Lung (tissue), 12 donors: Measurements from ENCODE around the gene ITK. TPM values are rescaled to one million over a fixed set of nuclear protein-coding genes. Genes with fewer than 3 reads are reported as not detected.
A peak's percentile ranks its signal among the peaks of the same experiment; 100 is the strongest.

Experiments
- ATAC-seq: fragments of 200-7000 bp; cut with Tn5 transposase; one replicate; pipeline ENCODE4 v1.9.1; 2020; ENCODE audit warnings: moderate number of reproducible peaks; ENCODE audit not compliant: insufficient read depth, low FRiP score
- DNase-seq, 3 donors: peaks; one replicate each; pipeline ENCODE4 v3.0.0-alpha.2; 2013 to 2017
- H3K27ac ChIP-seq, 2 donors: one replicate each; pipeline ENCODE4 v1.5.1; 2013; ENCODE audit warnings: mild to moderate bottlenecking in 2 of 2, moderate library complexity in 2 of 2, control low read depth in 1 of 2, inconsistent platforms in 1 of 2, low read depth in 1 of 2, low read length in 1 of 2
- H3K27me3 ChIP-seq, 3 donors: one replicate each; pipeline ENCODE4 v1.5.1; 2013; ENCODE audit warnings: low read length in 2 of 3; ENCODE audit not compliant: control insufficient read depth in 3 of 3, insufficient read depth in 3 of 3
- H3K36me3 ChIP-seq, 4 donors: one replicate each; pipeline ENCODE4 v1.5.1; 2013; ENCODE audit warnings: low read length in 4 of 4, mild to moderate bottlenecking in 1 of 4, moderate library complexity in 1 of 4; ENCODE audit not compliant: control insufficient read depth in 4 of 4, insufficient read depth in 4 of 4
- H3K4me1 ChIP-seq, 5 donors: one replicate each; pipeline ENCODE4 v1.5.1; 2013; ENCODE audit warnings: low read length in 5 of 5, mild to moderate bottlenecking in 2 of 5, moderate library complexity in 1 of 5; ENCODE audit not compliant: control insufficient read depth in 5 of 5, insufficient read depth in 5 of 5
- H3K4me3 ChIP-seq: one replicate; pipeline ENCODE4 v1.5.1; 2013; ENCODE audit warnings: mild to moderate bottlenecking, control low read depth, moderate library complexity
- H3K9ac ChIP-seq, 2 donors: one replicate each; pipeline ENCODE4 v1.5.1; 2013; ENCODE audit warnings: low read length in 2 of 2, control low read depth in 1 of 2; ENCODE audit not compliant: insufficient read depth in 1 of 2
- H3K9me3 ChIP-seq, 4 donors: one replicate each; pipeline ENCODE4 v1.5.1; 2013; ENCODE audit warnings: low read length in 3 of 4, mild to moderate bottlenecking in 1 of 4, moderate library complexity in 1 of 4; ENCODE audit not compliant: control insufficient read depth in 4 of 4, insufficient read depth in 3 of 4
- CTCF ChIP-seq: IDR thresholded peaks from 2 replicates; pipeline ENCODE4 v1.5.1; 2012; ENCODE audit warnings: mild to moderate bottlenecking; ENCODE audit errors: control extremely low read depth, extremely low read depth
- WGBS, 2 donors: extraction: QIAGEN DNeasy Blood & Tissue Kit; methylation state at CpG; one replicate each; pipeline ENCODE4 v1.1.7; 2013; 5-methylcytosine and 5-hydroxymethylcytosine counted together
- polyA plus RNA-seq, 2 donors: library from polyadenylated mRNA; stranded (reverse); fragments of 200-250 nt; gene quantifications; one replicate each; pipeline ENCODE4 v1.2.1, GENCODE V29; 2013
- total RNA-seq, 2 donors: library from RNA; depleted of rRNA in 1 of 2; stranded (reverse); fragments of >200 nt in 1 of 2; gene quantifications; one replicate each; pipeline ENCODE4 v1.2.1, GENCODE V29; 2014 to 2021
- donor health status: control.
- donor health status: control.
- donor health status: Bipolar disorder and iron deficiency.
- donor health status: healthy.
- donor health status: DM: yes; HTN: yes; CAD: no.

ITK gene
- total and polyA plus RNA-seq, 4 donors, result 0.91 to 3.4 (median 2.8) TPM

GRCh38 chr5:157266286-157267007 lies 85.8 kb downstream of the ITK start:
- H3K4me1 ChIP-seq, result peaks cover 2 to 15% (median 8%) of the 10 kb centered on the region in 5 donors
- peak overlapping the region; percentile 64 for H3K4me3 ChIP-seq
- peak; percentile 13 to 43 (median 29) for DNase-seq

GRCh38 chr5:157267025-157267424 lies 86.4 kb downstream of the ITK start:
- whole genome bisulfite sequencing, 2 donors, result 54 to 70% methylated on average over 3 of the region's 3 CpGs
- no peak overlapping the region for H3K4me3 ChIP-seq
- H3K27me3 ChIP-seq, result peaks cover 0 to 3% (median 3%) of the 10 kb centered on the region in 3 donors
- H3K27ac ChIP-seq, result peak overlapping the region in 1 of 2 donors; percentile 67
- TF ChIP-seq CTCF, result no peak
- no peaks in the 10 kb centered on the region for H3K9me3 ChIP-seq
- peaks cover 2 to 15% (median 8%) of the 10 kb centered on the region in 5 donors for H3K4me1 ChIP-seq
- DNase-seq (no peak), ATAC-seq (no peak)
- no peaks in the 10 kb centered on the region for H3K36me3 ChIP-seq
- H3K9ac ChIP-seq, result peak overlapping the region; percentile 11 to 34

More at GRCh38 chr5:157266286-157267007, 85.8 kb downstream of the ITK start:
- Histone ChIP-seq H3K27me3 (peaks cover 0 to 3% (median 3%) of the 10 kb centered on the region in 3 donors), H3K9ac (peak overlapping the region; percentile 11 to 34), H3K9me3 (no peaks in the 10 kb centered on the region), H3K27ac (peak overlapping the region; percentile 67 to 76), H3K36me3 (no peaks in the 10 kb centered on the region)
- WGBS, 2 donors, result 3 to 4% methylated on average over 45 to 62 of the region's 62 CpGs
- peak; percentile 35 for ATAC-seq
- TF ChIP-seq CTCF, result no peak

- Histone ChIP-seq H3K9ac (no peak overlapping the region), H3K27me3 (peaks cover 0 to 3% (median 3%) of the 10 kb centered on the region in 3 donors), H3K36me3 (no peaks in the 10 kb centered on the region), H3K27ac (peak overlapping the region; percentile 56 to 67), H3K4me3 (no peak overlapping the region), H3K4me1 (peaks cover 2 to 15% (median 8%) of the 10 kb centered on the region in 5 donors), H3K9me3 (no peaks in the 10 kb centered on the region)
- no peak for TF ChIP-seq CTCF
- DNase-seq (peak in 2 of 3 donors; percentile 44 to 74), ATAC-seq (no peak)
- 60 to 69% methylated on average over 8 of the region's 8 CpGs for WGBS, 2 donors
Observed at GRCh38 chr5:157267761-157268480, 87.3 kb downstream of the ITK start.
